Measurements from ENCODE around the gene INPP4B.

INPP4B gene

GRCh38 chr4:142274137-142274536 lies 572.0 kb downstream of the INPP4B start:
- DNase-seq, result no peak

GRCh38 chr4:142272452-142272851 lies 573.6 kb downstream of the INPP4B start:
- no peak for DNase-seq

- DNase-seq, result no peak
Measured at GRCh38 chr4:142271832-142272231, 574.3 kb downstream of the INPP4B start.

GRCh38 chr4:142267101-142267500 lies 579.0 kb downstream of the INPP4B start:
- DNase-seq, result no peak

- DNase-seq, result no peak
Measured at GRCh38 chr4:142265946-142266345, 580.2 kb downstream of the INPP4B start.

- no peak for DNase-seq
Measured at GRCh38 chr4:142265536-142265935, 580.6 kb downstream of the INPP4B start.

- DNase-seq, result no peak
Measured at GRCh38 chr4:142264961-142265360, 581.1 kb downstream of the INPP4B start.

GRCh38 chr4:142262956-142263355 lies 583.1 kb downstream of the INPP4B start:
- DNase-seq, result no peak

GRCh38 chr4:142248946-142249345 lies 597.2 kb downstream of the INPP4B start:
- DNase-seq, result no peak

GRCh38 chr4:142243255-142243654 lies 602.8 kb downstream of the INPP4B start:
- DNase-seq, result no peak

- DNase-seq, result no peak
Measured at GRCh38 chr4:142242156-142242555, 603.9 kb downstream of the INPP4B start.

GRCh38 chr4:142238589-142238988 lies 607.5 kb downstream of the INPP4B start:
- DNase-seq, result no peak

GRCh38 chr4:142236268-142236667 lies 609.8 kb downstream of the INPP4B start:
- DNase-seq, result no peak

- no peak for DNase-seq
Measured at GRCh38 chr4:142231787-142232186, 614.3 kb downstream of the INPP4B start.

- DNase-seq, result no peak
Measured at GRCh38 chr4:142230991-142231390, 615.1 kb downstream of the INPP4B start.

GRCh38 chr4:142226014-142226413 lies 620.1 kb downstream of the INPP4B start:
- DNase-seq, result no peak

- no peak for DNase-seq
Measured at GRCh38 chr4:142222127-142222526, 624.0 kb downstream of the INPP4B start.

GRCh38 chr4:142218726-142219125 lies 627.4 kb downstream of the INPP4B start:
- DNase-seq, result no peak

GRCh38 chr4:142211444-142211843 lies 634.7 kb downstream of the INPP4B start:
- no peak for DNase-seq

- no peak for DNase-seq
Measured at GRCh38 chr4:142203505-142203904, 642.6 kb downstream of the INPP4B start.

- no peak for DNase-seq
Measured at GRCh38 chr4:142202404-142203332, 643.4 kb downstream of the INPP4B start.

GRCh38 chr4:142201041-142201440 lies 645.1 kb downstream of the INPP4B start:
- no peak for DNase-seq

- DNase-seq, result no peak
Measured at GRCh38 chr4:142194905-142195304, 651.2 kb downstream of the INPP4B start.

- no peak for DNase-seq
Measured at GRCh38 chr4:142191901-142192300, 654.2 kb downstream of the INPP4B start.

- no peak for DNase-seq
Measured at GRCh38 chr4:142181021-142181420, 665.1 kb downstream of the INPP4B start.

Data from CD4-positive, alpha-beta T cell treated with Interleukin-17A for 1 hour (primary cell).